ENCODE results near the gene ECT2. TPM values are rescaled to one million over a fixed set of nuclear protein-coding genes. Genes with fewer than 3 reads are reported as not detected.

Gene ECT2
- total RNA-seq, 1 experiment from 2014 or later: 69.9 TPM

Other genes starting within 250 kb of the ECT2 start
- gene TNFSF10, start 227.3 kb upstream of the ECT2 start, total RNA-seq (2014; rRNA removed; shearing (Covaris generic); ENCODE audit: low replicate concordance): 2.2 and 3.4 TPM in 2 replicates
- 22.5 and 45.2 TPM in 2 replicates for gene NCEH1, start 39.7 kb upstream of the ECT2 start, total RNA-seq (2014; rRNA removed; shearing (Covaris generic); ENCODE audit: low replicate concordance)

Data from Caki2 (cell line).